NCI-H345 (cell line): ENCODE results near the gene ADAM11.

Source experiments
- DNase-seq: peaks from one replicate; lab custom pipeline; 2025; lab: John Stamatoyannopoulos, UW

The ADAM11 gene

DNA sequence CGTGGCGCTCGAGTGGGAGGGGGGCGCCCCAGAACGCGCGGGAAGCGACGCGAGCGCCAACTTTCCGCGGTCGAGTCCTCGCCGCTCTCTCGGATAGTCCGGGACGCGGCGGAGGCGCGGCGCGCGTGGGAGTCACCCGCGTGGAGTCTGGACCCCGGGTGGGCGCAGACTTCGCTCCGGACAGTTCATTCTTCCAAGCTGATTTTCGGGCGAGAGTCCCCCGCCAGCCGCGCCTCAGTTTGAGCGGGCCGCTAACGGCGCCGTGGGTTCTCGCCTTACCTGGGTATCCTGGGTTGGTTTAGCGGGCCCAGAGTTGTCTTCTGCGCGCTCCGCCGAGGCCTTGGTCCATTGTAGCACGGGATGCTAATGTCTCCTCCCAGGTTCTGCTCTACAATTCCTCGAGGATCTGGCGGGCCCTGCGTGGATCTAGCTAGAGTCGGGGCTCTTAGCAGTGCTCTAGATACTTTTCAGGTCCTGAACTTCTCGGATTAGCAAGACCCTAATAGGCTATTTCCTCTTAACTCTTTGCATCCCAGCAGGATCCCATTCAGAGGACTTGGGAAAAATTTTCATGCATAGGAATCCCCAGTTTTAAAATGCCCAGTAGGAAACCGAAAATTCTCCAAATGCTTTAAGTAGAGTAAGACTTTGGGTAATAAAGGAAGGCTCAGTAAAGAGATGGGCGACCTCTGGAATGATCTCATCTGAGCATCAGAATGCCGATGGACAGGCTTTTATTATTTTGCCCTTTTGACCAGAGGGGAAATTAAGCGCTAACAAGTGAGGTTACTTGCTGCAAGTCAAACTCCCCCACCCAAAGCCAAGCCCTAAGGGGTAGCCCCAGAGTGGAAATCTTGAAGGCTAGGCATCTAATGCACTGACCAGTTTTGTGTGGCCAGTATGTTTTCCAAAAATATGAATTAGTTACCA, 71.8 kb downstream of the ADAM11 start:
- DNase-seq, result peak; percentile 13

DNA sequence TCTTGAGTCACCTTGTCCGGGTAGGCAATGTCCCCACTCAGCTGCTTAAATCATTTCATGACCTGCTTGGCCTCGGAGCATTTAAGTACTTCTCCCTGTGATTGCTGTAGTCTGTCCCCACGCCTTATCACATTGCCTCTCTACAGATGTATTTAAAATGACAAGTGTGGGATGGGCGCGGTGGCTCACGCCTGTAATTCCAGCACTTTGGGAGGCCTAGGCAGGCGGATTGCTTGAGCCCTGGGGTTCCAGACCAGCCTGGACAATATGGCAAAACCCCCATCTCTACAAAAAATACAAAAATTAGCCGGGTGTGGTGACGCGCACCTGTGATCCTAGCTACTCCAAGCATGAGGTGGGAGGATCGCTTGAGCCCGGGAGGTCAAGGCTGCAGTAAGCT, 72.6 kb downstream of the ADAM11 start:
- DNase-seq, result no peak
